Upper lobe of left lung (tissue), 6 donors: ENCODE measurements around the gene GRK5. TPM values are rescaled to one million over a fixed set of nuclear protein-coding genes. Genes with fewer than 3 reads are reported as not detected.

Source experiments
- ATAC-seq, 2 donors: fragments of 200-7000 bp; cut with Tn5 transposase; one replicate each; pipeline ENCODE4 v1.9.1; 2022; ENCODE audit warnings: mild to moderate bottlenecking in 2 of 2, moderate library complexity in 2 of 2; ENCODE audit not compliant: low FRiP score in 2 of 2
- DNase-seq, 2 donors: peaks; one replicate each; pipeline ENCODE4 v3.0.0-alpha.2; 2019 to 2020
- H3K27ac ChIP-seq, 4 donors: fragments of 200-600 bp; sonication (generic); one replicate each; pipeline ENCODE4 v1.5.1; 2016 to 2019
- H3K27me3 ChIP-seq, 4 donors: fragments of 200-600 bp; sonication (generic); one replicate each; pipeline ENCODE4 v1.5.1; 2017 to 2019
- H3K36me3 ChIP-seq, 4 donors: fragments of 200-600 bp; sonication (generic); one replicate each; pipeline ENCODE4 v1.5.1; 2016 to 2019
- H3K4me1 ChIP-seq, 4 donors: fragments of 200-600 bp; sonication (generic); one replicate each; pipeline ENCODE4 v1.5.1; 2018 to 2019
- H3K4me3 ChIP-seq, 4 donors: fragments of 200-600 bp; sonication (generic); one replicate each; pipeline ENCODE4 v1.5.1; 2017 to 2019; ENCODE audit warnings: mild to moderate bottlenecking in 2 of 4, moderate library complexity in 1 of 4
- H3K9me3 ChIP-seq, 4 donors: fragments of 200-600 bp; sonication (generic); one replicate each; pipeline ENCODE4 v1.5.1; 2018 to 2019
- CTCF ChIP-seq, 6 experiments: fragments of 450-650 bp in 4 of 6; fragments of 200-600 bp in 2 of 6; sonication (generic) in 2 of 6; IDR thresholded peaks; one replicate each; pipeline ENCODE4 v1.5.1; 2016 to 2019; ENCODE audit warnings: antibody characterized with exemption in 6 of 6
- EP300 ChIP-seq, 4 donors: sonication (generic); formaldehyde crosslinking; IDR thresholded peaks; one replicate each; pipeline ENCODE4 v1.5.1; 2017; ENCODE audit warnings: antibody characterized with exemption in 4 of 4, control low read depth in 2 of 4
- POLR2A ChIP-seq, 4 donors: fragments of 450-650 bp; IDR thresholded peaks; one replicate each; pipeline ENCODE4 v1.5.1; 2016 to 2017; ENCODE audit warnings: antibody characterized with exemption in 4 of 4, mild to moderate bottlenecking in 2 of 4
- POLR2AphosphoS5 ChIP-seq, 2 donors: sonication (generic); formaldehyde crosslinking; IDR thresholded peaks; one replicate each; pipeline ENCODE4 v1.5.1; 2017; ENCODE audit warnings: antibody characterized with exemption in 2 of 2
- WGBS, 2 donors: methylation state at CpG; one replicate each; pipeline ENCODE4 v1.1.5; 2017 to 2018; 5-methylcytosine and 5-hydroxymethylcytosine counted together
- total RNA-seq, 6 donors: library from RNA; depleted of rRNA in 4 of 6; stranded (reverse); fragments of >200 nt in 4 of 6; gene quantifications; one replicate each; pipeline versions ENCODE4 v1.1.0 to v1.2.1, GENCODE V29; 2016 to 2021
- donor health status: DM: no; HTN: no; CAD: no; lungs with moderate emphysema.
- donor health status: DM: no; HTN: yes; CAD: no; lungs with severe emphysema.

Gene GRK5
- total RNA-seq, 6 donors from 2014 or later, result 38.6 to 80.9 (median 61.1) TPM

GRCh38 chr10:119457966-119458766, 250.8 kb downstream of the GRK5 start:
- no peak for ATAC-seq
- peaks cover 0 to 55% (median 32%) of the 10 kb centered on the region in 4 donors for H3K36me3 ChIP-seq
- no peak overlapping the region for H3K4me3 ChIP-seq
- H3K4me1 ChIP-seq, result no peaks in the 10 kb centered on the region
- no peak overlapping the region for H3K27ac ChIP-seq
- WGBS, 2 donors, result 87 to 92% methylated on average over 18 to 24 of the region's 28 CpGs
- peak in 1 of 2 donors; percentile 66 for DNase-seq
- TF ChIP-seq POLR2AphosphoS5 (IDR thresholded peaks at IDR 0.05) (no peak), POLR2A (IDR thresholded peaks at IDR 0.05) (no peak), EP300 (IDR thresholded peaks at IDR 0.05) (no peak), CTCF (IDR thresholded peaks at IDR 0.05) (no peak)
- no peaks in the 10 kb centered on the region for H3K9me3 ChIP-seq
- no peaks in the 10 kb centered on the region for H3K27me3 ChIP-seq

GRCh38 chr10:119459681-119460340, 252.4 kb downstream of the GRK5 start:
- Histone ChIP-seq H3K4me1 (no peaks in the 10 kb centered on the region), H3K36me3 (peaks cover 0 to 39% (median 18%) of the 10 kb centered on the region in 4 donors), H3K27ac (no peak overlapping the region), H3K4me3 (no peak overlapping the region), H3K27me3 (no peaks in the 10 kb centered on the region), H3K9me3 (no peaks in the 10 kb centered on the region)
- WGBS, 2 donors, result 90 to 92% methylated on average over 11 to 17 of the region's 17 CpGs
- TF ChIP-seq POLR2AphosphoS5 (IDR thresholded peaks at IDR 0.05) (no peak), EP300 (IDR thresholded peaks at IDR 0.05) (no peak), CTCF (IDR thresholded peaks at IDR 0.05) (no peak)
- DNase-seq, result no peak
- no peak for ATAC-seq

GRCh38 chr10:119460369-119461195, 253.2 kb downstream of the GRK5 start:
- no peak for DNase-seq

GRCh38 chr10:119461380-119461779, 254.0 kb downstream of the GRK5 start:
- Histone ChIP-seq H3K4me1 (no peaks in the 10 kb centered on the region), H3K36me3 (peaks cover 0 to 25% (median 9%) of the 10 kb centered on the region in 4 donors), H3K9me3 (no peaks in the 10 kb centered on the region), H3K27ac (no peak overlapping the region), H3K4me3 (no peak overlapping the region), H3K27me3 (no peaks in the 10 kb centered on the region)
- ATAC-seq, result peak in 1 of 2 donors; percentile 68
- no peak for TF ChIP-seq POLR2A (IDR thresholded peaks at IDR 0.05)
- no peak for TF ChIP-seq POLR2AphosphoS5 (IDR thresholded peaks at IDR 0.05)
- no peak for TF ChIP-seq CTCF (IDR thresholded peaks at IDR 0.05)
- TF ChIP-seq EP300 (IDR thresholded peaks at IDR 0.05), result no peak
- no peak for DNase-seq
- 81 to 86% methylated on average over 3 of the region's 3 CpGs for WGBS, 2 donors

More at GRCh38 chr10:119460369-119461195, 253.2 kb downstream of the GRK5 start:
- peak; percentile 20 for ATAC-seq
- H3K36me3 ChIP-seq, result peaks cover 0 to 31% (median 14%) of the 10 kb centered on the region in 4 donors
- TF ChIP-seq POLR2A (IDR thresholded peaks at IDR 0.05), result no peak
- no peak for TF ChIP-seq POLR2AphosphoS5 (IDR thresholded peaks at IDR 0.05)
- TF ChIP-seq EP300 (IDR thresholded peaks at IDR 0.05), result no peak
- no peak for TF ChIP-seq CTCF (IDR thresholded peaks at IDR 0.05)
- no peaks in the 10 kb centered on the region for H3K4me1 ChIP-seq
- H3K4me3 ChIP-seq, result no peak overlapping the region
- no peaks in the 10 kb centered on the region for H3K9me3 ChIP-seq
- H3K27me3 ChIP-seq, result no peaks in the 10 kb centered on the region
- WGBS, 2 donors, result 80 to 82% methylated on average over 7 to 11 of the region's 11 CpGs
- H3K27ac ChIP-seq, result no peak overlapping the region
